Loucy (cell line): Measurements from ENCODE around the gene SPTB.

Experiments used
- EZH2phosphoT487 ChIP-seq: fragments of 200-600 bp; IDR thresholded peaks from 2 replicates; pipeline ENCODE4 v1.6.1; 2018; ENCODE audit warnings: antibody characterized with exemption, mild to moderate bottlenecking, moderate library complexity, borderline replicate concordance
- TF ChIP-seq, protein P1 (sequence below): fragments of 200-600 bp; sonication (generic); conservative IDR thresholded peaks from 2 replicates; pipeline ENCODE4 v1.5.1; 2014; ENCODE audit warnings: mild to moderate bottlenecking, antibody characterized with exemption, low read length

DNA sequence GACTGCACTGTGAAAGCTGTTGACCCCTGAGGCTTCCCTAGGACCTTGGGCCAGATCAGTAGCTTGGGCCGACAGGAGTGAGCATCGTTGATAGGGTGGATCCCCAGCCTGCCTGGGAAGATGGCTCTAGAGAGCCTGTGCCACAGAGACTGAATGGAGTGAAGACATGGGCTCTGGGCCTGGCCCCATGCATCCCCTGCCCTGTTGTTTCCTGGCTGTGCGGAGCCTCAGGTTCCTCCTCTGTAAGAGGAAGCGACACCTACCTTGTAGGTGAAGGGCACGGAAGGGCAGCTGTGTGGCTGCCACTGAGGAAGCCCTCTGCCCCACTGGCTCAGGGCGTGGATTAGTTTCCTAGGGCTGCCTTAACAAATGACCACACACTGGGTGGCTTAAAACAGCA, 151.6 kb downstream of the SPTB start:
- TF ChIP-seq, protein P1, sequence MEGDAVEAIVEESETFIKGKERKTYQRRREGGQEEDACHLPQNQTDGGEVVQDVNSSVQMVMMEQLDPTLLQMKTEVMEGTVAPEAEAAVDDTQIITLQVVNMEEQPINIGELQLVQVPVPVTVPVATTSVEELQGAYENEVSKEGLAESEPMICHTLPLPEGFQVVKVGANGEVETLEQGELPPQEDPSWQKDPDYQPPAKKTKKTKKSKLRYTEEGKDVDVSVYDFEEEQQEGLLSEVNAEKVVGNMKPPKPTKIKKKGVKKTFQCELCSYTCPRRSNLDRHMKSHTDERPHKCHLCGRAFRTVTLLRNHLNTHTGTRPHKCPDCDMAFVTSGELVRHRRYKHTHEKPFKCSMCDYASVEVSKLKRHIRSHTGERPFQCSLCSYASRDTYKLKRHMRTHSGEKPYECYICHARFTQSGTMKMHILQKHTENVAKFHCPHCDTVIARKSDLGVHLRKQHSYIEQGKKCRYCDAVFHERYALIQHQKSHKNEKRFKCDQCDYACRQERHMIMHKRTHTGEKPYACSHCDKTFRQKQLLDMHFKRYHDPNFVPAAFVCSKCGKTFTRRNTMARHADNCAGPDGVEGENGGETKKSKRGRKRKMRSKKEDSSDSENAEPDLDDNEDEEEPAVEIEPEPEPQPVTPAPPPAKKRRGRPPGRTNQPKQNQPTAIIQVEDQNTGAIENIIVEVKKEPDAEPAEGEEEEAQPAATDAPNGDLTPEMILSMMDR: no peak
- no peak for TF ChIP-seq EZH2phosphoT487
